Rectal smooth muscle tissue (tissue), 1 donor: ENCODE results near the gene OXGR1.

Source experiments
- H3K27ac ChIP-seq: one replicate; pipeline ENCODE4 v1.7.0; 2013; ENCODE audit warnings: low read depth, low read length, inconsistent platforms
- H3K27me3 ChIP-seq: one replicate; pipeline ENCODE4 v1.7.0; 2013; ENCODE audit warnings: low read length; ENCODE audit not compliant: control insufficient read depth, insufficient read depth
- H3K36me3 ChIP-seq: one replicate; pipeline ENCODE4 v1.7.0; 2013; ENCODE audit warnings: low read length; ENCODE audit not compliant: control insufficient read depth, insufficient read depth
- H3K4me1 ChIP-seq: one replicate; pipeline ENCODE4 v1.7.0; 2013; ENCODE audit warnings: low read length; ENCODE audit not compliant: control insufficient read depth, insufficient read depth
- H3K4me3 ChIP-seq: one replicate; pipeline ENCODE4 v1.7.0; 2013; ENCODE audit warnings: low read length
- H3K9ac ChIP-seq: one replicate; pipeline ENCODE4 v1.7.0; 2013; ENCODE audit warnings: low read length

Gene OXGR1

DNA sequence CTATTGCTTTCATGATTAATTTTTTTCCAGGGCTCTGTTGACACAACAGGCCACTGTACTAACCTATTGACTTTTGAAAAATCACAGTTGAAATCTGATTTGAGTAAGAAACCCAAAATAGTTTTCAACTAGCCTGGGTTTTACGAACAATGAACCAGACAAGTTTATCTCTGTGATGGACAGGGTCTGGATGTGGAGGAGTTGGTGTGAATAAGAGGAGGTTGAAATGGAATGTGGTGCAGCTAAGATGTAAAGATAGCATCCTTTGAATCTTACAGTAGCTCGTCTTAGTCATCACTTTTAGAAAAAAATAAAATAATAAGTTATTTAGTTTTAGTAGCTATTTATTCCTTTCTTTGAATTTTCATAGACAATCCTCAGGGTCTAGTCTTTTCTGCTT is 8.3 kb upstream of the OXGR1 start:
- no peak overlapping the region for H3K9ac ChIP-seq

DNA sequence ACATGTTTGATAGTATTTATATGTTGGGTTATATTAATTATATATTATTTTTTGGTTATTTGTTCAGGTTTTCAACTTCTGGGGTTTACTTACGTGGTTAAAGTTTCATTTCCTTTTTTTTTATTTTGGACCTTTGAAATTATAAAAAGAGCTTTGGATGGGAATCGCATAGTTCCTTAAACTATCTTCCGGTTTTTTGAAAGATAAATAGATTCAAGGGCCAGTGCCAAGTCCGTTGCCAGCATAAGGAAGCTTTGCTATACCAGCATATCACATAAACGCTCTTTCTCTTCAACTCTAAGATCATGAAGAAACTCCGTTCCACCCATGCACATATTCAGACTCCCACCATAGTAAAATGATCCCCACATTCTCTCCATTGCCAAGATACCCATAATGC is 7.4 kb upstream of the OXGR1 start:
- no peaks in the 10 kb centered on the region for H3K27me3 ChIP-seq
- no peaks in the 10 kb centered on the region for H3K4me1 ChIP-seq
- no peak overlapping the region for H3K4me3 ChIP-seq
- no peak overlapping the region for H3K27ac ChIP-seq
- H3K36me3 ChIP-seq, result no peaks in the 10 kb centered on the region
- H3K9ac ChIP-seq, result no peak overlapping the region

More for the DNA sequence above, 8.3 kb upstream of the OXGR1 start:
- Histone ChIP-seq H3K27ac (no peak overlapping the region), H3K4me3 (no peak overlapping the region), H3K4me1 (no peaks in the 10 kb centered on the region), H3K36me3 (no peaks in the 10 kb centered on the region), H3K27me3 (no peaks in the 10 kb centered on the region)

DNA sequence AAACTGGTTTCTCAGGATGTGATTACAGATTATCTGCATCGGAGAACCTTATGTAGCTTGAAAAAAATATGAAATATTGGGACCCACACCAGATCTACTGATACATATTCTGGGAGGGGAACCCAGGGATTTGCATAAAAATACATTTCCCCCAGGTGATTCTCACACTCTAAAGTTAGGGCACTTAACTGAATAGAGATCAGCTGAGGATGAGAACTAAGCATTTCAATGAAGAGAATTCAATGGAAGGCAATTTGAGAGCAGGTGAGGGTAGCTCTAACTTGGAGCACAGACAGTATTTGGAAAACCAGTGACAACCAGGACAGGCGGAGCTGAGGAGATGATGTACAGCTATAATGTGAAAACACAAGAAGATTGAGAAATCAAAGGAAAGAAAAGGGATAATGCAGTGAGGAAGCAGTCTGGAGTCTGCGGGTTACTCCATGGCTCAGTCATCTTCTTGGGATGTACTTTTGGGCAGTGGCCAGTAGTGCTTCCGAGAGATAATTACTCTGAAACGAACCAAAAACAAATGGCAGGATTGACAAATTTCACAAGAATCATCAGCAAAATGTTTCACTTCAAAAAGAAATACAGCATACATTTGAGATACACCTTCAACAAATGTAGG is 6.1 kb upstream of the OXGR1 start:
- Histone ChIP-seq H3K4me3 (no peak overlapping the region), H3K27ac (no peak overlapping the region), H3K36me3 (no peaks in the 10 kb centered on the region), H3K4me1 (no peaks in the 10 kb centered on the region), H3K27me3 (no peaks in the 10 kb centered on the region), H3K9ac (no peak overlapping the region)

DNA sequence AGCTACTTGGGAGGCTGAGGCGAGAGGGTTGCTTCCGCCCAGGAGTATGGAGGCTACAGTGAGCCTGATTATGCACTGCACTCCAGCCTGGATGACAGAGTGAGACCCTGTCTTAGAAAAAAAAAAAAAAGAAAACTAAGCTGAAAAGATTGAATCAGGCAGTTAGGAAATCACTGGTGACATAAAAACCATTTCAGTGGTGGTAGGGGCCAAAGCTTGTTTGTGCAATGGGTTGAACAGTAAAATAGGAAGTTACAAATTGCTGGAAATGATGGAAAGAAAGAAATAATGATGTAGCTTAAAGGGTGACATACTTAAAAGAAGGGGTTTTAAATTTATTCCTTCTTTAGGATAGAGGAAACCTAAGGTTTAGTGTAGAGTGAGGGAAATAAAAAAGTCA is 4.8 kb upstream of the OXGR1 start:
- no peaks in the 10 kb centered on the region for H3K36me3 ChIP-seq
- no peak overlapping the region for H3K9ac ChIP-seq
- H3K27me3 ChIP-seq, result no peaks in the 10 kb centered on the region
- H3K4me1 ChIP-seq, result no peaks in the 10 kb centered on the region
- H3K4me3 ChIP-seq, result no peak overlapping the region
- no peak overlapping the region for H3K27ac ChIP-seq

DNA sequence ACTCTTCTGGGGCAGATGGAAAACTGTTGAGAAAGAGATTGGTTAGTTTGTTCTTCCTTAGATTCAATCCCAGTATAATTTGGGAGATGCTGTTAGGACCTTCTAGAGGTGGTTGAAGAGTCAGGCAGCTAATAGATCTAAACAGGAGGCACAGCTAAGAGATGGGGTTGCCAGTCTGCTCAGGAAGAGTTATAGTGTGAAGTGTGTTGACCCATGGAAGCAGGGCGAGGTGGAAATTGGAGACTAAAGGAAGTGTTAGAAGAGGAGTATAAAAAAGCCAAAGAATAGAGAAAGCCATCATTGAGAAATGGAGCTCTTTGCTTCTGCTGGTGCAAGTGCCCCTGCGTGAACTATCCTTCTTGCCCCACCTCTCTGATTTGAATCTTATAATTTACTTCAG is 3.8 kb upstream of the OXGR1 start:
- Histone ChIP-seq H3K36me3 (no peaks in the 10 kb centered on the region), H3K9ac (no peak overlapping the region), H3K4me1 (no peaks in the 10 kb centered on the region), H3K27ac (no peak overlapping the region), H3K4me3 (no peak overlapping the region), H3K27me3 (no peaks in the 10 kb centered on the region)

DNA sequence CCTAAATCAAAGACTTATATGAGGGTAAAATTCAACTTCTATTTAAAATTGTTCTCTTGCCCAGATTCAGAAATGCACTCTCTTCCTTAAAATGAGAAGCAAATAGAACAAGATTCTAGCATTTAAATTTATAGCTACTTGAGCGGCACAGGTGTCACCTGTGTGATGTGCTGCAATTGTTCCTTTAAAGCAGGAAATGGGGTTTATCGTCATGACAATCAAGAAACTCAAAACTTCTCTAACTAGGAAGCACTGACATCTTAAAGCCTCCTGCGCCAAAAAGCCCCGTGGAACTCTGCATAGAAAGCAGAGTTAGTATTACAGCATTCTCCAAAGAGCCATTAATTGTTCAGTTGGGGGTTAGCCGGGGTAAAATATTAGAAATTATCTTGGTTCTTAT is 2.6 kb upstream of the OXGR1 start:
- Histone ChIP-seq H3K36me3 (no peaks in the 10 kb centered on the region), H3K27ac (no peak overlapping the region), H3K4me1 (no peaks in the 10 kb centered on the region), H3K27me3 (no peaks in the 10 kb centered on the region), H3K9ac (no peak overlapping the region), H3K4me3 (no peak overlapping the region)

DNA sequence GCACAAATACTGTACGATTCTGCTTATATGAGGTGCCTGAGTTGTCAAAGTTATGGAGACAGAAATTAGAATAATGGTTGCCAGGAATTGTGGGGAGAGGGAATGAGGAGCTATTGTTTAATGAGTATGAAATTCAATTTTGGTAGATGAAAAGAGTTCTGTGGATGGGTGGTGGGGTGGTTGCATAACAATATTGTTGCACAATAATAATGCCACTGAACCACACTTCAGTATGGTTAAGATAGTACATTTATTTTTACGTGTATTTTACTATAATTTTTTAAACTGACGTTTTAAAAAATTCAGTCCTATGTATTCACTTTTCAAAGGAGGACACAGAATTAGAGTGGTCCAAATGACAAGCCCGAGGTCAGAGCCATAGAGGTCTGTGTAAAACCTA is 1.8 kb upstream of the OXGR1 start:
- Histone ChIP-seq H3K4me3 (no peak overlapping the region), H3K9ac (no peak overlapping the region), H3K4me1 (no peaks in the 10 kb centered on the region), H3K27ac (no peak overlapping the region), H3K27me3 (no peaks in the 10 kb centered on the region), H3K36me3 (no peaks in the 10 kb centered on the region)

DNA sequence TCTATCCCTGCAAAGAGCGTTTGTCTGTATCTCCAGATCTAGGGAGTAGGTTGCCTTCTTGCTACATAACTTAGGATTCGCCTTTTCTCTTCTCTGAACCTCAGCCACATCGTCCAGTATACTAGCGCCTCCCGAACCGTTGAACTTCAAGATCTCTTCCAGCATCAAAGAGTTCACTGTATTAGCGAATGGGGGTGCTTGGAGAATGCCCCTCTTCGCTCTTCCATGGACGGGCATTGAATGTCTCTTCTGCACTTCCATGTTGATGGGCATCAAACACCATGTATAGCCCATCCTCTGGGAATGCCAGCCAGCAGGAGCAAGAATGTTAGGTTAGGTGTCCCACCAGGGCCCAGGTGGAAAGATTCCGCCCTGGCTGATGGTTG is 575 bp upstream of the OXGR1 start:
- Histone ChIP-seq H3K4me1 (no peaks in the 10 kb centered on the region), H3K27me3 (no peaks in the 10 kb centered on the region), H3K4me3 (peak overlapping the region; percentile 67), H3K36me3 (no peaks in the 10 kb centered on the region), H3K9ac (no peak overlapping the region), H3K27ac (no peak overlapping the region)

DNA sequence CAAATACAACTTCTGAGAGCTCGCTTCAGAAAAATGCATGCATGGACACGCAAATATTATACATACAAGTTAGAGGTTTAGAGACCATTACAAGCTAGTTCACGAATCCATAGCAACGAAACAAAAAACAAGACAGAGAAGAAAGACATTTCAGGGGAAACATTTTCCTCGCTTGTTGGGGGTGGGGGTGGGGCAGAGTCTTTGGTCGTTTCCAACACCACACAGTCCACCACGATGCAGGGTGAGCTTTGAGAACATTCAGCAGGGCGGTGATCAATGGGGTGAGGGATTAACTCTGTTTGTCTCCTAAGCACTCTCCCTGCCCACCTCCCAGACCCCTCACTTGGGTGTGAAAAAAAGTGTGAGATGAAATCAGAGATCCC is 651 bp downstream of the OXGR1 start:
- Histone ChIP-seq H3K9ac (no peak overlapping the region), H3K4me3 (peak overlapping the region; percentile 67), H3K27ac (no peak overlapping the region), H3K36me3 (no peaks in the 10 kb centered on the region), H3K4me1 (no peaks in the 10 kb centered on the region), H3K27me3 (no peaks in the 10 kb centered on the region)

DNA sequence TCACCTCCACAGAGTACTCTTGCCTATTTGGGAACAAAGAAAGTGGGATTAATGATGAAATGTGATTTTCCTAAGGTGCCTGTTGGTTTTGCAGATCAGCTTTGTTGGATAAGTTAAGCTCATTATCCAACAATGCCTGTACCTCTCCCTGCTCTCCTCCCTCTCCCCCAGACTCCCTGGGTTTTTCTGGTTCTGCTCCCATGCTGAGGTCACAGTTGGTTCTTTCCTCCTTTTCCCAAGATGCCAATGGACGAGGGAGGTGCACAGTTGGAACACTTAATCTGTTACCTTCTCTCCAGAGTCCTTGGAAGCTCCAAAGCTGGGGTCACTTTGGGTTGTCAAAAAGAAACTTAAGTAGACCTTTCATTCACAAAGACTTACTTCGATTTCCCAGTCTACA is 1.6 kb downstream of the OXGR1 start:
- no peaks in the 10 kb centered on the region for H3K27me3 ChIP-seq
- H3K4me1 ChIP-seq, result no peaks in the 10 kb centered on the region
- H3K27ac ChIP-seq, result no peak overlapping the region
- H3K4me3 ChIP-seq, result no peak overlapping the region
- H3K9ac ChIP-seq, result no peak overlapping the region
- no peaks in the 10 kb centered on the region for H3K36me3 ChIP-seq

DNA sequence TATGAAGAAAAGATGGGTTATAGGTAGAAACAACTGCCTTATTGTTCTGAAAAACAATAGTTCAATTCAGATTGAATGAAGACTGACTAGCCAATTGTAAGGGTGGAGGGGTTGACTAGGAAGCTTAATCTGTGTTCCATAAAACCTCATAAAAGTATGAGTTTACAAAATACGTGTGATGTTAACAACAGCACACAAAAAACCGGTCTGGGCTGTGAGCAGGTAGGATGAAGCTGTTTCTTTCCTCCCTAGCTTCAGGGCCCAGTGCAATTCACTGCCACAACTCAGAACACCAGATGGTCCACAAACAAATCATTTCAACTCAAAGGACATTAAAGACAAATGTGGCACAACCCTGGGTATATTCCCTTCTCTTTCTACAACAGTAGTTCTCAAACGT is 3.2 kb downstream of the OXGR1 start:
- no peaks in the 10 kb centered on the region for H3K27me3 ChIP-seq
- no peaks in the 10 kb centered on the region for H3K36me3 ChIP-seq
- H3K9ac ChIP-seq, result no peak overlapping the region
- no peaks in the 10 kb centered on the region for H3K4me1 ChIP-seq
- no peak overlapping the region for H3K27ac ChIP-seq
- H3K4me3 ChIP-seq, result no peak overlapping the region

DNA sequence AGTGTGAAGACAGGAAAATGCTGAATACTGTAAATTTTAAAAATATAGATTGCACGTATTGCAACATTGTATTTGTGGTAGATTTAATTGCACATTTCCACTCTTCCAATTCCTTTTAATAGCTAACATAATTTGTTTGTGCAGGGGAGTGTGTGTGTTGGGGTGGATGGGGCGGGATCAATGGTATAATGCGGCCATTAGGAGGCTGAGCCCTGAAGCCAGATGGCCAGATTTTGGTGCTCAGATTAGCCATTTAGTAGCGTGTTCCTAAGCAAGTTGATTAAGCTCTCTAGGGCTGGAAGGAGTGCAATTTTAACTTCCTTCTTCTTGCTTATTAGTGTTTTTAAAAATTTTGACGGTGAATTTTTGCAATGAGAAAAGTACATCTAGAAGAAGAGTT is 5.8 kb downstream of the OXGR1 start:
- H3K4me1 ChIP-seq, result no peaks in the 10 kb centered on the region
- no peaks in the 10 kb centered on the region for H3K36me3 ChIP-seq
- H3K9ac ChIP-seq, result no peak overlapping the region
- no peak overlapping the region for H3K27ac ChIP-seq
- H3K27me3 ChIP-seq, result no peaks in the 10 kb centered on the region
- H3K4me3 ChIP-seq, result no peak overlapping the region

DNA sequence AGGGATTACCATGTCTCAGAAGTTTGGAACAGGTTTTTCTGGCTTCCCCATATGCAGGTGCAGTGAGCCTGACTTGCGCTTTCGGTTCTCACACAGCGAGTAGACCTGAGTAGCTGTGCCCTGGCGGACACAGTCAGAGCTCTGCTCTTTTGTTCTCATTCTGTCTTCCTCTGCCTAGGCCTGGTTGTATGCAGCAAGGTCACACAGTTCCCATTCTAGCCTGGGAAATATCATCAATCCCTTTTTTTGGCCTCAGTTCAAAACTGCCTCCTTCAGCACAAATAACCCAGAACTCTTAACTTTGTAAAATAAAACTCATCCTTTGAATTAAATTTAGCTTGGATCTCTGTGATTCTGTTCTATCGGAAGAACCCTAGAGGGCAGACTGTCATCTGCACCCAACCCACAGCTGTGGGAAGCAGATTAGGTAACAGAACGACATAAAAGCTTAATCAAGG is 10.2 kb downstream of the OXGR1 start:
- Histone ChIP-seq H3K4me1 (no peaks in the 10 kb centered on the region), H3K4me3 (peak overlapping the region; percentile 24), H3K27ac (peak overlapping the region; percentile 0), H3K36me3 (no peaks in the 10 kb centered on the region), H3K27me3 (no peaks in the 10 kb centered on the region), H3K9ac (no peak overlapping the region)
